ENCODE results near the gene SS18L1.
A peak's percentile ranks its signal among the peaks of the same experiment; 100 is the strongest.

SS18L1 gene

DNA sequence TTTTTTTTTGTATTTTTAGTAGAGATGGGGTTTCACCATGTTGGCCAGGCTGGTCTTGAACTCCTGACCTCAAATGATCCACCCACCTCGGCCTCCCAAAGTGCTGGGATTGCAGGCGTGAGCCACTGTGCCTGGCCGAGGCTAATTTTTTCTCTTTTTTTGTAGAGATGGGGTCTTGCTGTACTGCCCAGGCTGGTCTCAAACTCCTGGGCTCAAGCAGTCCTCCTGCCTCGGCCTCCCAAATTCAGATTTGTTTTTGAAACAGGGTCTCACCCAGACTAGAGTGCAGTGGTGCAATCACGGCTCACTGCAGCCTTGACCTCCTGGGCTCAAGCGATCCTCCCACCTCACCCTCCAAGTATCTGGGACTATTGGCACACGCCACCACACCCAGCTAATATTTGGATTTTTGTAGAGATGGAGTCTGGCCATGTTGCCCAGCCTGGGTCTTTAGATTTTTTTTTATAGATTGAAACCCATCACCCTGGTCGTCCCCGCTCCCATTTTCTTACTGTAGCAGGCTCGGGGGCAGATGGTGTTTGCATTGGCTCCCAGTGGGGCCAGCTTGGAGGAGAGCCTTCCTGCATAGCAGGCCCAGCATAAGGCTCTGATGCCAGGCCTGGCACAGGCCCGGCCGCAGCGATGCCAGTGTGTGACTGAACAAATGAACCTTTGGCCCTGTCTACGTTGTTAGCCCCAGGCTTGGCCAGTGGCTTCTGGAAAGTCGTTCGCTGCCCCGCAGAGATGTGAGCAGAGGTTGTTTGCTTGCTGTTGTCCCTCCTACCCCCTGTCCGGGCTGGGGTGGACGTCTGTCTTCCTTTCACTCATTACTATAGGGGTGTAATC is 35.0 kb downstream of the SS18L1 start:
- TF ChIP-seq, protein P1, sequence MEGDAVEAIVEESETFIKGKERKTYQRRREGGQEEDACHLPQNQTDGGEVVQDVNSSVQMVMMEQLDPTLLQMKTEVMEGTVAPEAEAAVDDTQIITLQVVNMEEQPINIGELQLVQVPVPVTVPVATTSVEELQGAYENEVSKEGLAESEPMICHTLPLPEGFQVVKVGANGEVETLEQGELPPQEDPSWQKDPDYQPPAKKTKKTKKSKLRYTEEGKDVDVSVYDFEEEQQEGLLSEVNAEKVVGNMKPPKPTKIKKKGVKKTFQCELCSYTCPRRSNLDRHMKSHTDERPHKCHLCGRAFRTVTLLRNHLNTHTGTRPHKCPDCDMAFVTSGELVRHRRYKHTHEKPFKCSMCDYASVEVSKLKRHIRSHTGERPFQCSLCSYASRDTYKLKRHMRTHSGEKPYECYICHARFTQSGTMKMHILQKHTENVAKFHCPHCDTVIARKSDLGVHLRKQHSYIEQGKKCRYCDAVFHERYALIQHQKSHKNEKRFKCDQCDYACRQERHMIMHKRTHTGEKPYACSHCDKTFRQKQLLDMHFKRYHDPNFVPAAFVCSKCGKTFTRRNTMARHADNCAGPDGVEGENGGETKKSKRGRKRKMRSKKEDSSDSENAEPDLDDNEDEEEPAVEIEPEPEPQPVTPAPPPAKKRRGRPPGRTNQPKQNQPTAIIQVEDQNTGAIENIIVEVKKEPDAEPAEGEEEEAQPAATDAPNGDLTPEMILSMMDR (IDR thresholded peaks at IDR 0.05; ENCODE audit: insufficient read depth, low read length, missing control alignments) = no peak
- POLR2A ChIA-PET = no interaction called here
- DNase-seq (ENCODE audit: low read depth, low spot score) = no peak
- CTCF ChIA-PET = interaction anchor here (1.3 kb wide), 1 partner anchor 168 kb away, joined by 3 read pairs; no protein-coding TSS in a partner anchor
- H3K4me3 ChIP-seq (ENCODE audit: low read depth, low read length) = no peak overlapping the region

DNA sequence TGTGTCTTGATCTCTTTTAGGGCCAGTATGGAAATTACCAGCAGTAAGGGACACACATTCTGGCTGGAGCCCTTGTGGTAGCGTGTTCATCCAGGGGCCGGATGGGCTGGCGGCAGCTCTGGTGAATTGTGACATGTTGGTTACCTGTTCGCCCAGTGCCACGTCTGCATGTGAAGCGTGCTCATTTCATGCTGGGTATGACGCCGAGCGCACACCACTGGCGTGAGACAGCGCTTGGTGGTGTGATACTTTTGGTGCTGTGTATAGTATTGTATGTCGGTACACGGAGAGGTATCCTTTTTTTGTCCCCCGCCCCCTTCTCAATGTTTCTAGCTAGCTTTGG is 35.6 kb downstream of the SS18L1 start:
- CTCF ChIA-PET = no interaction called here
- no peak overlapping the region for H3K4me3 ChIP-seq (ENCODE audit: low read depth, low read length)
- TF ChIP-seq, protein P1 (IDR thresholded peaks at IDR 0.05; ENCODE audit: insufficient read depth, low read length, missing control alignments) = no peak
- POLR2A ChIA-PET = no interaction called here
- no peak for DNase-seq (ENCODE audit: low read depth, low spot score)

DNA sequence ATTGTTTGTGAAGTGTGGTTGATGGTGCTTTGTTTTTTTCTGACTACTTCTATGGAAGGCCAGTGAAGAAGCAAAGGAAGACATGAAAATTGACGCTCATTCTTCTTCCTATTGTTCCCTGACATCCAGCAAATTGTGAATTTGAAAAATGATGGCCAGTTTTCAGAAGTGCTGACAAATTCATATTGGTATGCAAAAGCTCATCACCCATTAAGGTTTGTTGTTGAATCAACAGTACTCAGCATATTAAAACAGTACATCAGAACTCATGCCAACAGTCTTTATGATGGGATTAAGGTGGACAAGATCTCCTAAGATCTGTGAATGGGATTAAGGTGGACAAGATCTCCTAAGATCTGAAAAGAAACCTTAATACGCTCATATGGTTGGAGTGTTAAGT is 38.2 kb downstream of the SS18L1 start:
- POLR2A ChIA-PET = no interaction called here
- TF ChIP-seq, protein P1 (IDR thresholded peaks at IDR 0.05; ENCODE audit: insufficient read depth, low read length, missing control alignments) = no peak
- CTCF ChIA-PET = no interaction called here
- peak overlapping the region; percentile 94 for H3K4me3 ChIP-seq (ENCODE audit: low read depth, low read length)
- no peak for DNase-seq (ENCODE audit: low read depth, low spot score)

DNA sequence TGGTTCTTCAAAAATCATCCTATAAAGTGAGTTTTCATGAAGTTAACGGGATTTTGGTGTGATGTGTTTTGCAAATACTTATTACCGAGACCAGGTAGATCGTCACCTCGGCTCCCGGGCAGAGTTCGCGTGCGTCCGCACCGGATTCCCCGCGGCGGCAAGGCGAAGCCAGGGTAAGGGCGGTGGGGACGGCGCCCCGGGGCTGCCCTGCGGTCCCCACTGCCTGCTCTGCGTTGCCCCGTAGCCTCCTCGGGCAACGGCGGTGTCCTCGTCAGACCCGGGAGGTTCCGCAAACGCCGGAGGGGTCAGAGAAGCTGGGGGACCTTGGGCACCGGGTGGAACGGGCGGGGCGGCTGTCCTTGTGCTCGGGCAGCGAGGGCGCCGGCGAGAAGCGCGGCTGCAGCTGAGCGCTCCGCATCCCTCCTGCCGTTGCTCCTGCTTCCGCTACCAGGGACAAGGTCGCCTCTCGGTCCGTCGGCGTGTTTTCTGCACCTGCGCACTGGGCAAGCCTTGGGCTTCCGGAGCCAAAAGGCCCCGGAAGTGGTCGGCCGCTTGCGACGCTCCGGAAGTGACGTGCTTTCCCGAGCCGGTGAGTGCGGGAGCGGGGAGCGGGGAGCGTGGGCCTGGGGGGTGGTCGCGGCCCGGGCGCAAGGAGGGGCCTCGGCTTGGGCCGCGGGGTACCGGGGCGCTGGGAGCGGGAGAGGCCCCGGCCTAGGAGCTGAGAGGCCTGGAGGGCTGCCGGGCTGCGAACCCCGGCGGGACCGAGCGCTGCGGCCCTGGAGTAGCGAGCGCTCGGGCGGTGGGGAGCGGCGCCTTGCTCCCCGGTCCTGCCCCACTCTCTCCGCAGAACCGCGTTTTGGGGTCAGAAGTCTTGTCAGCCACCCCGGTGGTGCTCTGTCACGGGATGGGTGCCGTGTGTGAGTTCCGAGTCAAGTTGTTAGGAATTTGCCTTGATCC is 39.2 kb downstream of the SS18L1 start, which contains the start of gene MTG2:
Gene MTG2, plus strand, starts transcription at position 560 of the 957 bp plus-strand sequence. CDS start 10,393 bp downstream, outside the sequence.
- POLR2A ChIA-PET = interaction anchor here (0.7 kb wide), 1 partner anchor 164 kb away, joined by 3 read pairs; no protein-coding TSS in a partner anchor
- peak; percentile 47 for DNase-seq (ENCODE audit: low read depth, low spot score)
- H3K4me3 ChIP-seq (ENCODE audit: low read depth, low read length) = peak within 1 kb of the TSS; percentile 94
- TF ChIP-seq, protein P1 (IDR thresholded peaks at IDR 0.05; ENCODE audit: insufficient read depth, low read length, missing control alignments) = no peak
- CTCF ChIA-PET = no interaction called here

DNA sequence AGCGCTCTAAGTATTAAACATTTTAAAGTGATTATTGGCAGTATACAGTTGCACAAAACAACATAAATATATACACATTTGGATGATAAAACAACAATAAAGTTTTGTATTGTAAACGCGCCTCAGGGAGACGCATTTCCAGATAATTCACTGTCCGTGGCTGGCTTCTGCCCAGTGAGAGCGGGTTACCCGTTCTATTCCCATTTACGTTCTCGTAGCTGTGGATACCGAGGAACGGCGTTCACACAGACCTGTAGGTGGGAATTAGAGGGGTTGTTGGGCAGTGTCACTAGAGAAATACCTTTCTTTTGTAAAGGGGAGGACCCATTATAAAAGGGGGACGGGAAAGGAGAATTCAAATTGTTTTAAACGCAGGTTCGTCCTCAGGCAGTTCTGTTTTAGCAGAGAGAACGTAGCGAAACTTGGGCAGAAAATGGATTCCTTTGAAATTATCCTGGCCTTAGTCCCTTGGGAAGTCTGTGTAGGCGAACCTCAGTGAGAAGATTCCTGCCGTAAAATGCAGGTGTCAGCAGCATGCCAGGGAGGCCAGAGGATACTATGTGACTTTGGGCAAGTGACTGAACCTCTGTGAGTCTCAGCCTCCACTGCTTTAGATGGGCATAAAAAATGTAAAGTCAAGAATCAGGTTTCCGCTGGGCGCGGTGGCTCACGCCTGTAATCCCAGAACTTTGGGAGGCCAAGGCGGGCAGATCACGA is 40.0 kb downstream of the SS18L1 start:
- TF ChIP-seq, protein P1 (IDR thresholded peaks at IDR 0.05; ENCODE audit: insufficient read depth, low read length, missing control alignments) = no peak

More for the DNA sequence above, 40.0 kb downstream of the SS18L1 start:
- CTCF ChIA-PET = no interaction called here
- DNase-seq (ENCODE audit: low read depth, low spot score) = no peak
- H3K4me3 ChIP-seq (ENCODE audit: low read depth, low read length) = peak overlapping the region; percentile 94
- POLR2A ChIA-PET = no interaction called here

Data from AG04449 (cell line).